Measurements from ENCODE around the gene UBN1.
"Not testable (repeated sequence)": the region's sequence is repeated elsewhere in the genome, so short reads cannot be mapped to it uniquely, and the experiment has no call there.

The UBN1 gene

DNA sequence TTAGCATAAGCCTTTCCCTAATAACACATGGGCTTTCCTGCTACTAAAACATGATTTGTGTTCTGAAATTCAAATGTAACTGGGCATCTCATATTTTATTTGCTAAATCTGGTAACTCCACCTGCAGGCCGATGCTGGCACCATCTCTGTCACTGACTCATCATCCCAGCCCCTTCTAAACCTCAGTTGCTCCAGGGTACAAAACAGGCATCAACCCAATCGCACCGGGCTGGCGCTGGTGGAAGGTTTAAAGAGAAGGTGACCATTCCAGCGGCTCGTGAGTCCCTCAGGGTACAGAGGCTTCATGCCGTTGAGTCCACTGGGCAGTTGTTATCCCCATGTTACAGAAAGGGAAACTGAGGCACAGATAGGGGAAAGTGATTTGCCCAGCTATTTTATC lies 62.5 kb downstream of the UBN1 start:
- no peak for DNase-seq

DNA sequence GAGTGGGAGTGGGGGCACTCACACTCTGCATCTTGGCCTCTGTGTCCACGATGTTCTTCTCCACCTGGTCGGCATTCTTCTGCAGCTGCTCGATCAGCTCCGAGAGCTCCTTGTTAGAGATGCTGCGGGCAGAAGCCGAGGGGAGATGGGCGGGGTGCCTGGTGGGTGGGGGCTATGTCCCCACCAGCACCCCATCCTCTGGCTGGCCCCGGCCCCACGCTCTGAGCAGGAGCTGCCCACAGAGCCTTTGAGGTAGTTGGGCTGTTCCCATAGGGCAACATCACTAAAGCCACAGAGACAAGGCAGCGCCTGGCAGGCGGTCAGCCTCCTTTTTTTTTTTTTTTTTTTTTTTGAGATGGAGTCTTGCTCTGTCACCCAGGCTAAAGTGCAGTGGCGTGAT lies 63.5 kb downstream of the UBN1 start:
- no peak for DNase-seq

DNA sequence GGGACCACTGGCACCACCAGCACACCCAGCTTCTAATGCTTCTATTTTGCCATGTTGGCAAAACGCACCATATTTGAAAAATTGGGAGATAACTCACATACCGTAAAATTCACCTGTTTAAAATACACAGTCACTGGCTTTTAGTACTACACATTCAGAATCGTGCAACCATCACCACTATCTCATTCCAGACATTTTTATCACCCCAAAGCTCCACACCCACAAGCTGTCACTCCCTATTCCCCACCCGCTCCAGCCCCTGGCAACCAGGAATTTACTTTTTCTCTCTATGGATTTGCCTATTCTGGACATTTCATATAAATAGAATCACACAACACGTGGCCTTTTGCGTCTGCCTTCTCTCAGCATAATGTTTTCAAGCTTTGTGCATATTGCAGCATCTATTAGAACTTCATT lies 64.7 kb downstream of the UBN1 start:
- no peak for DNase-seq

DNA sequence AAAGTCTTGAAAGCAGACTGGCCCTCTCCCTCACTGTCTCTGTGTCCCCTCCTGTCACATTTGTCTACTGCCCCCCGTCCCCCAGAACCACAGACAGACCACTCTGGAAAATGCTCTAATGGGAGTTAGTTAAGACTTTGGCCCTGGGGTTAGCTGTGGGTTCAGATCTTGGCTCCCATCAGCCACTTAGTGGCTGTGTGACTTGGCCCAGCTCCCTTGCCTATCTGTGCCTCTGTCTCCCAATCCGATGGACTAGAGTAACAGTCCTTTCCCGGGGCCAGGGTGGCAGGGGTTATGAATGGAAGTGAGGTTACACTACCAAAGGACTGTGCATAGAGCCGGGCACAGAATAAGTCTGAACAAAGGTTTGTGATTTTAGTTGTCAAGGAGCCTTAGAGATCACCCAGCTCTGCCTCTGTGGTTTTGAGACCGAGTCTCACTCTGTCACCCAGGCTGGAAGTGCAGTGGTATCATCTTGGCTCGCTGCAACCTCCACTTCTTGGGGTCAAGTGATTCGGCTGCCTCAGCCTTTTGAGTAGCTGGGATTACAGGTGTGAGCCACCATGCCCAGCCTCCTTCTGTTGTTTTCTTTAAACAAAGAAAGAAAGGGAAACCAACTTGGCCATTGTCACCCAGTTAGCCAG lies 66.0 kb downstream of the UBN1 start:
- DNase-seq = no peak

DNA sequence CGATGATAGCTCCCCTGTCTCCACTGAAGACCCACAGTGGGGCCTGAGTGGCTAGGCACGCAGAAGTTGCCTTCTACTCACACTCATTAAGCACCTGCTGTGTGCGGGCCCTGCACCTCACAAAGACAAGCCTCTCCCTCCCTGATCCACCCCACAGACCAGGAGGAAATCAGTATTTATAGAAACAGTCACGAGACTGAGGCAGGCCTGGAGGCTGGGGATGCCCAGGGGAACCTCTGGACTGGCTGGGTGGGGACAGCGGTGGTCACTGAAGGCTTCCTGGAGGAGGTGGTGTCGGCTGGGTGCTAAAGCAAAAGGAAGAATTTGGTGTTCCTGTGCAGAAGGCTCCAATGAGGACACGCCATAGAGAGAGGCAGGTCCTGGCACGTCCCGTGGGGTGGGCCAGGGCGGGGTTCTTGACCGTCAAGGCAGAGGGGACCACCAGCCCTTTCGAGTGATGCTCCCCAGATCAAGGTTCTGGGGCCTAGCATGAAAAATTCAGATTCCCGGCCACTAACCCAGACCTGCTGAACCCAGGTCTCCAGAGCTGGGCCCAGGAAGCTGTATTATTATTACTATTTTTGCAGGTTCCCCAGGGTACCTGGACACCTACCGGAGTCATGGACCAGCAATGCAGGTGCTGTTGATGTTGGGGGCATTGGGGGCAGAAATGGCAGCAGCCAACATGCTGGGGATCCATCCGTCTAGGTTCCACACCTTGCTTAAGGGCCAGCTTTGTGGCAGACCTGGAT lies 66.7 kb downstream of the UBN1 start:
- no peak for DNase-seq

DNA sequence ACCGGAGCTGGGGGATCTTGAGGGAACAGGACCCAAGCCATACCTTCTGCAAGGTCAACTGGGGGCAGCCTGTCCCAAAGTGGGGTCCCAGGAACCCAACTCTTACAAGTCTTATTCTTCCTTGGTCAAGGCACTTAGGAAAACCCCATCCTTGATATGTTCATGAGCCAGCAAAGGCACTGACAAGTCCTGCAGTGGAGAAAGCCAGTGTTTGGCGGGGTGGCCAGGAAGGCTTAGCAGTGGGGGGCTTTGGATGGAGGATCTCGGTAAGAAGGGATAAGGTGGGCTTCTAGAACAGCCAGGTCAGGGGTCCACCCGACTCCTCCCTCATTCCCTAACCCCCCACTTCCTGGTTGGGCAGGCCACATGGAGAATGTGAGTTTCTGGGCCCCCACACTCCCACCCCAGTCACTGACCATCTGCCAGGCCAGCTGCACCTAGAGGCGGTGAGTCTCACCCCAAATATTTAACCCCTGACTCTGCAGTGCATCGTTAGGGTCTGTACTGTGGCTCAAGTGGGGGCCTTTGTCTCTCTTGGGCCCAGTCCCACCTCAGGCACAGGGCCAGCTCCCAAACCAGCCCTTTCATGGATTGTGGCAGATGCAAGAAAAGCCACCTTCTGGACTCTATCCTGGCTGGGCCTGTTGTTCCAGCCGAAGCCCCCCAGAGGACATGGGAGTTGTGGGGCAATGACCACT lies 67.4 kb downstream of the UBN1 start:
- DNase-seq = no peak

DNA sequence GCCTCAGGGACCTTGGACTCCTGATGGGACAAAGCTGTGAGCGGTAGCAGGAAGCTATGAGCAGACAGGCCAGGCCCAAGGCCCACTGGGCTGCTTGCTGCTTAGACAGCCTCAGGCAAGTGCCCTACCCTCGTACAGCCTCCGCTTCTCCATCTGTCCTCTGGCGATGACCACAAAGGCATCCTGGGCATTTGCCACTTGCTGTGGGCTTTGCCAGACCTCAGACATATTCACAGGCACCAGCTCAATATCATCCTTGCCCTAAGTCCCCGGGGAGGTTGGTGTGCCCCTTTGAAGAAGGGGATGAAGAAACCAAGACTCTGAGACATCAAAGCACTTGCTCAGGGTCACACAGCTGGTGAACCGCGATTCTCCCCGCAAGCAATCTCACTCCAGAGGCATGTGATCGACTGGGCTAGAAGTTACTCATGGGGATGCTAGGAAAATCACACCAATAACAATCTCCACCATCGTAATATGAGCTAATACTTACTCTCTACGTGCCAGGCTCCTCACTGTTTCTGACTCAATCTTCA lies 68.0 kb downstream of the UBN1 start:
- no peak for DNase-seq

DNA sequence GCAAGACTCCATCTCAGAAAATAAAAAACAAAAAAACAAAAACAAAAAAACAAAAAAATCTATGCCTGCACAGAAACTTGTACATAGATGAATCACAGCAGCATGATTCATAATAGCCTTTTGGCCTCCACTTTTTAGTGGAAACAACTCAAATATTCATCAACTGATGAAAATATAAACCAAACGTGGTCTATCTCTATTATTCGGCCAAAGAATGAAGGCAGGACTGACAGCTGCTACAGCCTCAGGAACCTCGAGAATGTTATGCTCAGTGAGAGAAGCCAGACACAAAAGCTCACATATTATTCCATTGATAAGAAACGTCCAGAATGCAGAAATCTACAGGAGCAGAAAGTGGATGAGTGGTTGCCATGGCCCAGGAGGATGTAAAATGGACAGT lies 69.8 kb downstream of the UBN1 start:
- DNase-seq = no peak

DNA sequence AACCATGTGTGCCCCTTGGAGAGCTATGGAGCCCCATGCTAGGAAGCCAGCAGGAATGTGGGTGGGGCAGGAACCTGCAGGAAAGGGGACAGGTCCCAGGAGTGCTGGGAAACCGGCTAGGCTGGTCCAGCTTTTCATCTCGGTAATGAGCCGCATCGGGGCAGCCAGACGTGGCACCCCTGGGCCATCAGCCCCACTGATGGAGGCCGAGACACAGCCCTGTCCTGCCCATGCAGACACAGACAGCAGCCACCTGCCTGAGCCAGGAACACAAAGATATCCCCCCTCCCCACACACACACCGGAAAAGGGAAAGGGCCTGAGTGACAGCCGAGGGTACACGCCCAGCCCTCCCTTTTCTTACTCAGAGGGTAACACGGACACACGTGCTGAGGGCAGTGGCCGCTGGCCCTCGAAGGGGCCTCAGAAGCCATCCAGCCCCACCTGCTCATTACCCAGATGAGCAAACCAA lies 71.5 kb downstream of the UBN1 start:
- no peak for DNase-seq

DNA sequence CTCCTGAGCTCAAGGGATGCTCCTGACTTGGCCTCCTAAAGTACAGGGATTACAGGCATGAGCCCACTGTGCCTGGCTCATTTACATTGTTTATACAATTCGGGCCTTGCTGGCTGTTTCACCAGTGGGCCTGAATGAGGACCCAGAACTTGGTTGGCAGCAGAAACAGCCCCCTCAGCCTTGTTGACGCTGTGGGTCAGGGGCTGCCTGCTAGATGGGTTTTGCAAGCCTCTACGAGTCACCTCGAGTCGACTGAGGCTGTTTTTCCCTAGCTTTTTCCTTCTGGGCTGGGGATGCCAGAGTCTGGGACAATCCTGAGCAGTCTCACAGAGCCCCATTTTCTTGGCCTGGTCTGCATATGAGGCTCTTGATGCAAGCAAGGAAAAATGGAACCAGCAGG lies 73.5 kb downstream of the UBN1 start:
- no peak for DNase-seq

DNA sequence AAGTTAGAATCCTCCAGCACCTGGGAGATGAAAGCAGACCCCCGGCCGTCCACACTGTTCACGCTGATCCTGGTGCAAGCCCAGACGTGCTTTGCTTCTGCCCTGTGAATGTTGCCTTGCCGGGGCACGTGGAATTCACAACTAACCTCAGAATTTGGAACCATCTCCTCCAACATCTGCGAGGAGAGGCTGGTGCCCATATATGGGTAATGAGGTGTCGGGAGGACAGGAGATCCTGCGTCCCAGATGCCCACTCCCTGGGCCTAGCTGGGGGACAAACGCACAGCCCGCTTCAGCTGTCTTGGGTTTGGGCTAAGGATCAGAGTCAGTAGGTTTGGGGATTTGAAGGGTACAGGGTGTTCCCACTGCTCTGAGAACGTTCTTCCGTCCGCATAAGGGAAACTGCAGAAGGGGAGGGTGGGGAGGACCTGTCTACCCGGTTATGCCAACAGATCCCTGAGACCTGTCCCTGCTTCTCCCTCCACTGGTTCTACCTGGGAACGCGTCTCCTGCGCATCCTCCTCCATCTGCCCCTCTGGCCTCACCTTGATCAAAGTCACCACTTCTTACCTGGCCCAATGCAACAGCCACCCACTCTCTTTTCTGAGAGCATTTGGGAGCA lies 75.6 kb downstream of the UBN1 start:
- no peak for DNase-seq

DNA sequence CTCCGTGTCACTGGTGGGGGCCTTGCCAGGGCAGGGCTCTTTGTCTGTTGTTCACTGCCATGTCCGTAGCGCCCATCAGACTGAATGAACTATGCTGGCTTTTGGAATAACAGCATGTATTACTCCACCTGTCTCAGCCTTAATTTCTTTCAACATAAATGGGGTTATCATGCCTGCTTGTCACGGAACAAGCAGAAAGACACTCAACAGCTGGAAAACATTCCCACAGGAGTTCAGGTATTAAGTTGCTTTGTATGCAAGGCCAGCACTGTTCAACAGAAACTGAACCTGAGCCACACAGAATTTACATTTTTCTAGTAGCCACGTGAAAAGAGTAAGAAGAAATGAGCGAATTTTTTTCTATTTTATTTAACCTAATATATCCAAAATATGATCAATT lies 76.6 kb downstream of the UBN1 start:
- no peak for DNase-seq

DNA sequence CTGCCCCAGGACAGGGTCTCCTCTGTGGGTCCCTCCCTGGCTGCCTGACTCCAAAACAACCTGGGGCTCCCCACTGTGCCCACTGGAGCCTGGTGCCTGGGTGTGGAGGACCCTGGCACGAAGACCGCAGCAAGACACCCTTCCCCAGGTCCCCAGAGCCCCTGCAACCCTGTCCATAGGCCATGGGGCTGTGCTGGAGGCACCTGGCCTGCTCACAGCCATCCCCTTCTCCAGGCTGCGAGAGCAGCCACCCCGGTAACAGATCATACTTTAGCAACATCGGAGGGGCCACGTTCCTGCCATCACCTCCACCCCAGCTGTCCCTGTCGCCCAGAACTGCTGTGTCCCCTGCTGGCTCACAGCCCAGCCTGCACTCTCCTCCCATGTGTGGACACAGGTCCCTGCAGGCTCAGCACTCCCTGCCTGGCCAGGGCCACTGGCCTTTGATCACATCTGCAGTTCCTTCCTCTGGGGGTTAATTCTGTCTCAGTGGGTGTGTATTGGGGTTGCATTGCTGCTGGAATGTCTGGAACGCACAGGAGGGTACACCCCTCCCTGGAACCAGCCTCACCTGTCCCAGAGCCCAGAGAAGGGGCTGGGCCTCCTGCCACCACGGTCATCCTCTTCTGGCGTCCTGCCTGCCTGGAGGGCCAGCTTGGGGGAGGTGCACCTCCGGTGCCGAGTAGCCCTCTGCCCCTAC lies 77.5 kb downstream of the UBN1 start:
- no peak for DNase-seq

DNA sequence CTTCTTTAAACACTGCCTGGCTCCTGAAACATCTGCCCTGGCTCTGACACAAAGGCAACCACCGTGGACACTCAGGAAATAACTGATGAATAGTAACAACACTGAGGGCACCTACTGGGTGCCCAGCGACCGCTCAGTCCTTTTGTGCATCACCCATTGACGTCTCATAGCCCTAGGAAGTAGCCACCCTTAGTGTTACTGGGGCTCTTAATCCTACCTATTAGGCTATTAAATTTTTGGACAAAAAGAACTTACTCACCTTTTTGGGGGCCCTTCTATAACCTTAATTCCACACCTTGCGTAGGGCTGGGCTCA lies 78.0 kb downstream of the UBN1 start:
- DNase-seq = no peak

DNA sequence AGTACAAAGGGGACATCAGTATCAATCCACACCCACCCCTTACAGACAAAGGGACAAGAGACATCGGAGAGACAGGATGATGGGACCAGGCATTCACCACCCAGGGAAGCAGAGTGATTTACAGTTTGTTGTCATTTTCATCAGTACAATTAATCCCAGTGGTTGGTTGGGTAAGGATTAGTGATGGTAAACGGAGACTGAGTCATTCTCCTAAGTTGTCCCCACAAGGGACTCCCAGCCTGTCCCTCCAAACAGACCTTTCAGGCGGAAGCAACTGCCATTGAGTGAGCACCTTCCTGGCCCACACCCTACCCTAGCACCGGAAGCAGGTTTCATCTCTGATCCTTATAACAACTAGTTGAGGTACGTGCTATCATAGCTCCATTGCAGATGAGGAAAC lies 78.5 kb downstream of the UBN1 start:
- no peak for DNase-seq

DNA sequence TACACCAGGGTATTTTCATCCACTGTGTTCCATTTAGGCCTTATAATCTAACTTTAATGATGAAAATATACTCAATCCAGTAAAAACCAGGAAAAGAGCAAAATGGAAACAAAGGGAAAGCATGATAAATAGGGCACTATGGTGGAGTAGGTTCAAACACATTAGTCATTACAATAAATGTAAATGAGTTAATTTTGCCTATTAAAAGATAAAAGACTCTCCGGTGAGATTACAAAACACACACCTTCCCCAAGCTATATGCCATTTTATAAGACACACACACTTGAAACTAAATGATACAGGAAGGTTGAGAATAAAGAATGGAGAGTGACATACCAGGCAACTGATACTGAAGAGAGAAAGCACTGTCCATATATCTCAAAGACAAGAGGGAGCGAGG lies 79.6 kb downstream of the UBN1 start:
- no peak for DNase-seq

DNA sequence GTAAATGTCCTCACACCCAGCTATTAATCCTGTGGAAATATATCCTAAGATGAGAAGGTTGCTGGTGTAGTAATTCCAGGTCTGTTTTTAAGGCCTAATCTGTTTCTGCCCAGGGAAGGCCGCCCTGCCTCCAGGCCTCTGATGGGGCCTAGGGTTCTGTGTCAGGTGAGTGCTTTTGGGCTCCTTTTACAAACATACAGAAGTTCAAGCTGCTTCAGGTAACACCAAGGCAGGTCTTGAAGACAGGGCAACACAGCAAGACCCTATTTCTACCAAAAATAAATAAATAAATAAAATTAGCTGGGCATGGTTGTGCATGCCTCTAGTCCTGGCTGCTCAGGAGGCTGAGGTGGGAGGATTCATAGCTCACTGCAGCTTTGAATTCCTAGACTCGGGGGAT lies 80.4 kb downstream of the UBN1 start:
- no peak for DNase-seq

DNA sequence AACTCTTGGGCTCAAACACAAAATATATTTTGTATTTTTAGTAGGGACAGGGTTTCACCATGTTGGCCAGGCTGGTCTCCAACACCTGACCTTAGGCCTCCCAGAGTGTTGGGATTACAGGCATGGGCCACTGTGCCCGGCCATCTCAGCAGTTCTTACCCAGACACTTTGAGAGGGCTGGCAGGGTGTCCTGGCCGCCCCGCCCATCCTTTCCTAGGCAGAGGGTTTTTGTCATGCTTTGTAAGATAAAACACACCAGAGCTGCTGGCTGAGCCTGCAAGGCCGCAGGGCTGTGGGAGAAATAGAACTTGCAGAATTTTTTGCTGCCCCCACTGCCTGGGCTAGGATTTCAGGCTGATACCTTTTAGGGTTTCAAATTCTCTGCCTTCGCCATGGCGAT lies 80.9 kb downstream of the UBN1 start:
- no peak for DNase-seq

DNA sequence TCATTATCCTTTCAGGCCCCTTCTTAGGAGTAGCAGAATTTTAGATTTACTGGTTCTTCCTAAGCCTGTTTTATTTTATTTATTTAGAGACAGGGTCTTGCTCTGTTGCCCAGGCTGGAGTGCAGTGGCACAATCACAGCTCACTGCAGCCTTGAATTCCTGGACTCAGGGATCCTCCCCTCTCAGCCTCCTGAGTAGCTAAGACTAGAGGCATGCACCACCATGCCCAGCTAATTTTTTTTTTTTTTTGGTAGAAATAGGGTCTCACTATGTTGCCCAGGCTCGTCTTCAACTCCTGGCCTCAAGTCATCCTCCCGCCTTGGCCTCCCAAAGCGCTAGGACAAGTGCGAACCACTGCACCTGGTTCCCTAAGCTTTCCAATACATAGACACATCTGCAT lies 82.3 kb downstream of the UBN1 start:
- not testable (repeated sequence) for DNase-seq

DNA sequence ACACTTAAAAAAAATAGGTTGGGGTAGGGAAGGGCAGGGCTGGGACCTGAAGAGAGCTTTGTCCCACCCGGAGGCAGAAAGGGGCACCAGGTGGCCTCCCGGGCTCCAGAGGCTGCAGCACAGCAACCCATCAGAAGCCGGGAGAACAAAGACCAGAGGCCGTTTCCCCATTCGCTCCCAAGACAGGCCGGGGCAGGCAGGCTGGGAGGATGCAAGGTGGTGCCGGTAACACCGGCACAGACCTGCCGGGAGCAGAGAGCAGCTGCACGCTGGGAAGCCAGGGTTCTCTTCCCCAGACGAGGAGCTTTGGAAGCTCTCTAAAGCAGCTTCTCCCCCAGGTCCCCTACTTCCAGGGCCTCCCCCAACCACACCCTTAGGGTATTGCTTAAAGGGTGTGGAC lies 84.1 kb downstream of the UBN1 start:
- DNase-seq = no peak

Measured in femur (tissue), 1 donor.